Stimulated activated CD4-positive, alpha-beta T cell treated with anti-CD3 and anti-CD28 coated beads, Interleukin-15, amount 100 ng/mL, for 48 hours (primary cell): ENCODE measurements around the gene TM2D1.
"Not testable (repeated sequence)": the region's sequence is repeated elsewhere in the genome, so short reads cannot be mapped to it uniquely, and the experiment has no call there.

Experiments used
- DNase-seq, 2 donors: peaks; one replicate each; pipeline ENCODE4 v3.0.0-alpha.2; 2020; ENCODE audit warnings: low read depth in 2 of 2

TM2D1 gene

DNA sequence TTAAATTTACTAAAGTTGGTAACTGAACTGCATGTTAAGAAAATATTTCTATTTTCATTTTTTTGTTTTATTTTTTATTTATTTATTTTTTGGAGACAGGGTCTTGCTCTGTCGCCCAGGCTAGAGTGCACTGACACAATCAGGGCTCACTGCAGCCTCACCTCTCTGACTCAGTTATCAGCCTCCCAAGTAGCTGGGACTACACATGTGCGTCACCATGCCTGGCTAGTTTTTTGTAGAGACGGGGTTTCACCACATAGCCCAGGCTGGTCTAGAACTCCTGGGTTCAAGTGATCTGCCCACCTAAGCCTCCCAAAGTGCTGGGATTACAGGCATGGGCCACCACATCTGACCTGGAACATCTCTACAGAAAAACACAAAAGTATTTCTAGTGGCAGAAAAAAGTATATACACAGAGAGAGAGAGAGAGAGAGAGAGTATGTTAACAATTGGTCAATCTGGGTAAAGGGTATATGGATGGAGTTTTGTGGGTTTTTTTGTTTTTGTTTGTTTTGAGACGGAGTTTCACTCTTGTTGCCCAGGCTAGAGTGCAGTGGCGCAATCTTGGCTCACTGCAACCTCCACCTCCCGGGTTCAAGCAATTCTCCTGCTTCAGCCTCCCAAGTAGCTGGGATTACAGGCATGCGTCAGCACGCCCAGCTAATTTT is 5.8 kb downstream of the TM2D1 start:
- not testable (repeated sequence) for DNase-seq

DNA sequence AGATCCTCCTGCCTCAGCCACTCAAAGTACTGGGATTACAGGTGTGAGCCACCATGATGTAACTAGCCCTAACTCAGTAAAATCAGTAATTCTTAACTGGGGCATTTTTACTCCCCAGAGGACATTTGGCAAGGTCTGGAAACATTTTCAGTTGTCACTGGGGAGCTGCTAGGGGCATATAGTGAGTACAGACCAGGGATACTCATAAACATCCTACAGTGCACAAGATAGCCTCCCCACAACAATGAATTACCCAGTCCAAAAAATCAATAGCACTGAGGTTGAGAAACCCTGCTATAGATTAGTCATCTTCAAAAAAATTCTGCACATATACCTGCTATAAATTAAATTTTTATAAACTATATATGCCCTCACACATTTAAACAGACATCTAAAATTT is 13.0 kb downstream of the TM2D1 start:
- DNase-seq: no peak

DNA sequence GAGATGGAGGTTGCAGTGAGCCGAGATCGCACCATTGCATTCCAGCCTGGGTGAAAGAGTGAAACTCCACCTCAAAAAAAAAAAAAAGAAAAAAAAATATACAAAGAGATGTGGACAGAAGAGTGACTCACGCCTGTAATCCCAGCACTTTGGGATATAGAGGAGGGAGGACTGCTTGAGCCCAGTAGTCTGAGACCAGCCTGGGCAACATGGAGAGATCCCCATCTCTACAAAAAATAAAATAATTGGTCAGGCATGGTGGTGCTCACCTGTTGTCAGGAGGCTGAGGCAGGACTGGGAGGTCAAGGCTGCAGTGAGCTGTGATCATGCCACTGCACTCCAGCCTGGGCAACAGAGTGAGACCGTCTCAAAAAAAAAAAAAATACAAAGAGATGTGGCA is 13.7 kb downstream of the TM2D1 start:
- not testable (repeated sequence) for DNase-seq

DNA sequence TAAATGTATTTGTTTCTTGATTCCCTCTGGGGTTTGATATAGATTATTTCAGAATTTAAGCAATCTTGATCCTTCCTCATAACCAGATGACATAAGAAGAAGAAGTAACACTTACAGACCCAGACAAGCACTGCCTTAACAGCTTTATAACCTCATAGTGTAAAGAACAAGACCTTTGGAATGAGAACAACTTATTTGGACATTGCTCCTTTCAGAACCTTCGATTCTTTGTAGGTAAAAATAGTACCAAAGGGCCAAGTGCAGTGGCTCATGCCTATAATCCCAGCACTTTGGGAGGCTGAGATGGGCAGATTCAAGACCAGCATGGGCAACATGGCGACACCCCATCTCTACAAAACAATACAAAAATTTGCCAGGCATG is 15.0 kb downstream of the TM2D1 start:
- DNase-seq: no peak

DNA sequence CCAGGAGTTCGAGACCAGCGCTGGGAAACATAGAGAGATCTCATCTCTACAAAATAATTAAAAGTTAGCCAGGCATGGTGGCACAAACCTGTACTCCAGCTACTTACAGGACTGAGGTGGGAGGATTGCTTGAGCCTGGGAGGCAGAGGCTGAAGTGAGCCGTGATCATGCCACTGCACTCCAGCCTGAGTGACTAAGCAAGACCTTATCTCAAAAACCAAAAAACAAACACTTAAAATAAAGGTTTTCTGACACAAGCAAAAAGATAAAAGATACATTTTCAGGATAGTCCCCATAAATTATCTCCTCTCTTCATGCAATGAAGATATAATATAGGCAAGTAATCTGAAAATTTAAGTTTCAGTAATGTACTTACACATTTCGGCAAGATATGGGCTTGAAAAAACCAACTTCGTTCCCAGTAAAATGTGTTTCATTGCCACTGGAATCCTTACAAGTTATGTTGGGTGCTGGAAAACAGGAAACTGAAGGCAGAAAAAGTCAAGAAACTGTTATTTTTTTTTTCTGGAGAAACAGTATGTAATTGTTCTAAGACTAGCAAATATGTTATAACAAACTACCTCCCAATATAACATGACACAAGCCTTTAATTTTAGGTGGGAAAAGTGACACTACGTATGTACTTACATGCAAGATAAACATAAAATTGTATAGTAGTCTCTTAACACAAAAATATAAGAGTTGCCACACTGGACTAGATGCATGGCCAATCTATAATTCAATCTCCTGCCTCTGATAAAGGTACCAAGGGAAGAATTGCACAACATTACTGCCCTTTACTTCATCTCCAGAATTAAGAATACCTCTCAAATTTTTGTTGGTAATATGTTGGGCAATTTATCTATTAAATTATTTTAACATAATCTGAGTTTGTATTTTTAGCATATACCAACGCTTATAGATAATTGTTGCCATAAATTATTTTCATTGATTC is 15.7 kb downstream of the TM2D1 start:
- no peak for DNase-seq

DNA sequence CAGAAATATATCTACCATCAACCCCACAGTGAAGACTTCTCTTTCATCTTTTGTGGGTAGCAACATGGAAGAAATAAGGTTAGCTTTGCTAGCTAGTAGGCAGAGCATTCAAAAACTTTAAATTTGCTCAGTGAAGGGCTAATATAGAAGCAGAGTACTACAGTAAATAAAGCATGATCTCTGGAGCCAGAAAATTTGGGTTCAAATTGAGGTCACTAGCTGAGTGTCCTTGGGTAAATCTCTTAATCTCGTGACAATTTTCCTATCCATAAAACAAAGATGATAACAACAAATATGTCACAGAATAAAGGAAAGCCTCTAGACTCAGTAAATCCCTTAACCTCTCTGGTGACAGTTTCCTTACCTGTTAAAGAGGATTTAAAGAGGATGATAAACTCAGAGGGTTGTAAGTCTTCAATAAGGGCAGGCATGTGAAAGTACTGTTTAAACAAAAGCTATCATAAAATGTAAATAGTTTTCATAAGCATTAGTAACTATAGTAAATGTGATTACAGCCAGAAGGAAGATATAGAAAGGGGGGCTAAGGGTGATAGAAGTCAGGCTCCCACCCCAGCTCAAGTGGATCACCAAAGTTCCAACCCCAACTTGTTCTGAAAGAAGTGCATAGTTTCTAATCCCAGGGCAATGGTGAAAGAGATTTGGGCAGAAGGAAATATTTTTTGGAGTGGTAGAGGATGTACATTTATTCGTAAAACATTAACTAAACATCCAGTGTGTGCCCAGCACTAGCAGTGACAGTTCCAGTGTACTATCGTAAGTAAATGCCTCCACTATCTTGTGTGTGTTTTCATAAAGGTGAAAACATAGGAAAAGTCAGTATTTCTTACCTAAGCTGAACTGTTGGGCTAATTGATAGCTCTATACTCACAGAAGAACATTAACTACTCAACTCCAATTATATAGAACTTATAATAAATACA is 24.8 kb downstream of the TM2D1 start:
- no peak for DNase-seq

DNA sequence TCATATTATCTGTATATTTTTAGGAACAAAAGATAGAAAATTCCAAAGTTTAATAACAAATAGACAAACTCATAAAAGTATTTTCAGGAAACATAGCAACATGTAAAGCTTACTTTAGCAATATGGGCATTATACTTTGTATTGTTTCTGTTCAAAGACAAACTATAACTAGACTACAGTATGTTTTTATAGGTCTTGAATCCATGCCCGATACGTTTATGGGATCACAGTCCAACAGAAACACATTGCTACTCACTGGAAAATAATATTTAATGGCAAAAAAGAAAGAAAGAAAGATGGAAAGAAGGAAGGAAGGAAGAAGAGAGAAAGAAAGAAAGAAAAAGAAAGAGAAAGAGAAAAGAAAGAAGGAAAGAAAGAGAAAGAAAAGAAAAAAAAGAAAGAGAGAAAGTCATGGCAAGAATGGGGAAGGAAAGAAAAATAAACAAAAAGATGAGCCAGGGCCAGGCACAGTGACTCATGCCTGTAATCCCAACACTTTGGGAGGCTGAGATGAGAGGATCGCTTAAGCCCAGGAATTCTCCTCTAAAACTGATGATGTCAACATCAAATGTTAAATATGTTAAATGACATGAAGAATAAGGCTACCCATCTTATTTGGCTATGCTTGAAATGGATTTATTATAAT is 32.7 kb downstream of the TM2D1 start:
- no peak for DNase-seq

DNA sequence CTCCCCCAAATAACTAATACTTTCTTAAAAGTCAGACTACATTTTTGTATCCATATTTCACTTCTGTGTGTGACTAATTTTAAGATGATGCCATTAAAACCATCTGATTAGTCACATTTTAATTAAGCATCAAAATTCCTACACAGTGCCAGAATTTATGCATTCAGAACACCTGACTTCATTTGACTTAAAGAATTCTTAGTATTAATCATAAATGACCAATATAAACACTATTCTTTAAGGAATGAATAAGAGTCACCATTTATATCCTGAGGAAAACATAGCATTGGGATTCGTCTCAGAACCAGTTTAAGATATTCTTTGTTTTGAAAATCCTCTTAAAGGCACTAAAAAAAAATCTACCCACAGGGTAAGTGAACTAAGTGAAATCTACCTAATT is 37.0 kb downstream of the TM2D1 start:
- DNase-seq: no peak

DNA sequence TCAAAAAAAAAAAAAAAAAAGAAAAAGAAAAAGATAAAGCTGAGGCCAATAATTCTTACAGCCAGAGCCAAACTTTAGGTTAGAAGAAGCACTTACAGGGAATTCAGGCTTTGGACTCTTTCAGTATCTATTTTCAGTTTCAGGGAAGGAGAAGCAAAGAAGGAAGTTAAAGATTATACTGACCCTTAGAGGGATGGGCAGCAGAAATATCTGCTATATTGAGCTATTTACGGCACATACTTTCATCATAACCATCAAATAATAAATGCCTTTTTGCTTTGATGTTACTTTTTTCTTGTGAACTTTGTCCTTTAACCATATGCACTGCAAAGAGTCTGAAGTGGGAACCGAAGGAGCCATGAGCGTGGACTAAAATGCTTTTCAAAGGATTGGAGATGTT is 42.0 kb downstream of the TM2D1 start:
- no peak for DNase-seq

DNA sequence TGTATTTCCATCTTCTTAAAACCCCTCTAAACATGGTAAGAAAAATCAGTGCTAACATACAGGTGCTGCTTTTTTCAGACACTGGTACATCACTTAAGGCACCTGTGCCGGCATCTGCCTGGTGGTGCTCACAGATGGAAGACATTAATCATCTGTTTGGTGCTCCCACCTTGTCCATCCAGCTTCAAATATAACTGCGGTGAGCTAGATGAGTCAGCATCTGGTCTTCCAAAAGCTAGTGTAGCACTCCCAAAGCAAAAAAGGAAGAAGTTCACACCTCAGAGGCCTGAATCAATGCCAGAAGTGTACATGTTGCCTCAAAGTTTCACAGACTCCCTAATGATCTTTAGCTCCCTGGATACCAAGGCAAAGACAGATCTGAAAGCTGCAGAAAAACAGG is 44.4 kb downstream of the TM2D1 start:
- no peak for DNase-seq

DNA sequence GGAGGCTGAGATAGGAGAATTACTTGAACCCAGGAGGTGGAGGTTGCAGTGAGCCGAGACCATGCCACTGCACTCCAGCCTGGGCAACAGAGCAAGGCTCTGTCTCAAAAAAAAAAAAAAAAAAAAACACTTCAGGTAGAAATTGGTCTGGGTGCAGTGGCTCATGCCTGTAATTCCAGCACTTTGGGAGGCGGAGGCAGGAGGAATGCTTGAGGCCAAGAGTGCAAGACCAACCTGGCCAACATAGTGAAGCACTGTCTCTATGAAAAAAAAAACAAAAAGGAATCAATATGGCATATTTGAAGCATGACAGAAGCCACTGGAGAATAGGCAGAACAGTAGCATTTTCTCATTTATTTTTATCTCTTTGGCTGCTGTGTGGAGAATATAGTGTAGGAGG is 48.1 kb downstream of the TM2D1 start:
- not testable (repeated sequence) for DNase-seq

DNA sequence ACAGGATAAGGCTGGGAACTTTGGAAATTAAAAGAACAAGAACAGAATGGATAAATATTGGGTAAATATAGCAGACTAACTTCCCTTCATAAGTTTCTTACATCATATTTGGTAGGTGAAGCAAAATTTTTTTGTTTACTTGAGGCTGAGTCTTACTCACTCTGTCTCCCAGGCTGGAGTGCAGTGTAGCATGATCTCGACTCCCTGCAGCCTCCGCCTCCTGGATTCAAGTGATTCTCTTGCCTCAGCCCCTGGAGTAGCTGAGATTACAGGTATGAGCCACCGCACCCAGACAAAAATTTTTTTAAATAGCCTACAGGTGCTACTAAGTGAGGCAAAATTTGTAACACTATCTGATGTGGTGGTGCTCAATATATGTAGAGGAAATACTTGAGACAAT is 50.7 kb downstream of the TM2D1 start:
- DNase-seq: no peak

DNA sequence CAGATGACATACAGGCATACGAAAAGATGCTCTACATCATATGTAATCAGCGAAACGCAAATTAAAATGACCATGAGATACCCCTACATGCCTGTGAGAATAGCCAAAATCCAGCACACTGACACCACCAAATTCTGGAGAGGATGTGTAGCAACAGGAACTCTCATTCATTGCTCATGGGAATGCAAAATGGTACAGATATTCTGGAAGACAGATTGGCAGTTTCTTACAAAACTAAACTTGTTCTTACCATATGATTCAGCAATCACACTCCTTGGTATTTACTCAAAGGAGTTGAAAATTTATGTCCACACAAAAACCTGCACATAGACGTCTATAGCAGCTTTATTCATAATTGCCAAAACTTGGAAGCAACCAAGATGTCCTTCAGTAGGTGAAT is 52.6 kb downstream of the TM2D1 start:
- DNase-seq: no peak

DNA sequence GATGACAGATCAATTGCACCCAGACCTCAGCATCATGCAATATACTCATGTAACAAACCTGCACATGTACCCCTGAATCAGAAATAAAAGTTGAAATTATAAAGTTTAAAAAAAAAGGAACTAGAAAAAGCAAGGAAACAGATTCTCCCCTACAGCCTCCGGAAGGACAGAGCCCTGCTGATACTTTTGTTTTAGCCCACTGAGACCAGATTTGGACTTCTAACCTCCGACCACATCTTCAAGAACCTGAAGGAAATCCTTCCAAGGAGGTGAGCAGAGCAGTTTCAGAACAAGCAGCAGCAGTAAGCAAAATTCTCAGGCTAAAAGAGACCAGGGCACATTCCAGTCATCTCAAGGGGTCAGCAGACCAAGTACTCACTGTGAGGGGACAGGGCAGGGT is 54.5 kb downstream of the TM2D1 start:
- no peak for DNase-seq

DNA sequence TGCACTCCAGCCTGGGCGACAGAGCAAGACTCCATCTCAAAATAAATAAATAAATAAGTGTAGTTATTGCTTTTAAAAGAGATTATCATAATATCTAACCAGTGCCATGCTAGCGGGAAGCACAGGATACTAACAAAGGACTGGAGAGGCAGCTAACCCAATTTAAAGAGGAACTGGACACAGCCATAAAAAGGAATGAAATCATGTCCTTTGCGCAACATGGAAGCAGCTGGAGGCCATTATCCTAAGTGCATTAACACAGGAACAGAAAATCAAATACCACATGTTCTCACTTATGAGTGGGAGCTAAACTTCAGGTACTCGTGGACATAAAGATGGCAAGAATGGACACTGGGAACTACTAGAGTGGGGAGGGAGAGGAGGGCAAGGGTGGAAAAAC is 54.9 kb downstream of the TM2D1 start:
- no peak for DNase-seq

DNA sequence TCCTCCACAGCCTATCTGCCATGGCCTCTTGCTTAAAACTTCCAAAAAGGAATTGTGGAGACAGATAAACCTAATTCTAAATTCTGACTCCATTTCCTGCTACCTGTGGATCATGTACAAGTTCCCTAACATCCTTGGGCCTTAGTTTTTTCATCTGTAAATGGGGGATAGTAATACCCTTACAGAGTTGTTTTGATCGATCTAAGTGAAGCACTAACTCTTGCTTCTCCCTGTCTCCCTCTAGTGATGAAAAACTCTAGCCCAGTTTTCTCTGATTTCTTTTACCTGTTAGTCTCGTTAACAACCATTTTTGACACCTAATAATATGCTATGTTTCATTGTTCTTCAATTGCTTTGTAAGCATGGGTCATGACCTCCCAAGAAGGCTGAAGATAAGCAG is 65.9 kb downstream of the TM2D1 start:
- no peak for DNase-seq

DNA sequence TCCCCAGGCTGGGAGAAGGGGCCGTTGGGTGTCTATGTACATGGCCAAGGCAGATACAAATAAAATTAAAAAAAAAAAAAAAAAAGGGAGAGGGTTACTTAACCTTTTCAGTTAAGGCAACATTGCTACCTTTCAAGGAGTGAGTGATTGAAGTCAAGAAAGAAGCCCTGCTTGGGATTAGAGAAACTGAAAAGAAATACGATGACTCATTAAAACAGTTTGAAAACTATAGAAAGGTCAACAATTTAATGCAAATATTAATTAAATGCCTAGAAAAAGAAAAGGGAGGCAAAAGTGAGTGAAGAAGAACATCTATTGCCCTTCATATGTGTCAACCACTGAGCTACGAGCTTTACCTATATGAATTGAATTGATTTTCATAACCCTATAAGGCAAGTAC is 69.5 kb downstream of the TM2D1 start:
- no peak for DNase-seq

DNA sequence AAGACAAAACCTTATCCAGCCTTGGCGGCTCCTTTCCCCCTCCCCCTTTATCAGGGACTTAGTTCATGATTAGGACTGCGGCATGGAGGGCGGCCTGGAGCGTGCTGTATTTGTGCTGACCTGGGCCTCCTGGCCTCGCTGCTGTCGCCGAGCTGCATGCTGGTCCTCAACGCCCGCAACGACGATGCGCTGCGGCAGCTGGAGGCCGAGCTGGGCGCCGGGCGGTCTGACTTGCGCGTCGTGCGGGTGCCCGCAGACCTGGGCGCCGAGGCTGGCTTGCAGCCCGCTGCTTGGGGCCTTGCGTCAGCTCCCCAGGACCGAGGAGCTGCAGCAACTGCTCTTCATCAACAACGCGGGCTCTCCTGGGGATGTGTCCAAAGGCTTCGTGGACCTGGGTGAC is 70.9 kb downstream of the TM2D1 start:
- no peak for DNase-seq

DNA sequence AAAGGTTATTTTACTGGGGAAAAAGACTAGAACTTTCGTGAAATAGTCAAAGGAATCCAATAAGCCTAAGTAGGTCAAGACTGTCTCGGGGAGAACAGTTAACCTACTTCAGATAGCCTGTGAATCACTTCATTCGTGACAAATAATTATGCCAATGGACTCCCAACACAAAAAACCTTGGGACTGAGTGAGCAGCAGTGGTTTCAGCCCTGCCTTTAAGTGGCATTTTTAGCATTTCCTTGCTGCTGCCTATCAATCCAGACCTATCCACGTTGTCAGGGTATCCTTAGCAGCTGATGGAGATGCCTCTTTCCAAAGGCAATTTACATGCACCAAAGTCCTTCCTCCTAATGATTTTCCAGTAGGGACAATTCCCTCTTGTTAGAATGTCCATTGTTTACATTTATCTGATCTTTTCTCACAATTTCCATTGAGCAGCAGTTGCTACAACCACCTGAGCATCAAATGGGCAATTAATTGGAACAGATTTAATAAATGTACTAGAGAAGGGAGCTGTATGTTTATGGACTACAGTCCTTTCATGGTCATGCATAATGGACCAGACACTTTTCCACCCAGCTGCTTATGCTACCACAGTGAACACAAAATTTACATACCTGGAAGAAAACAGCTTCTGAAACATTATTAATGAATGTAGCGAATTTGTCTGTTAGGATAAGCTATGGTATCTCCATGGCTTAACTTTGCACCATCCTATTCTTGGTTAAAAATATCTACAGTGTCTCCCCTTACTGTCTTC is 75.8 kb downstream of the TM2D1 start:
- no peak for DNase-seq

DNA sequence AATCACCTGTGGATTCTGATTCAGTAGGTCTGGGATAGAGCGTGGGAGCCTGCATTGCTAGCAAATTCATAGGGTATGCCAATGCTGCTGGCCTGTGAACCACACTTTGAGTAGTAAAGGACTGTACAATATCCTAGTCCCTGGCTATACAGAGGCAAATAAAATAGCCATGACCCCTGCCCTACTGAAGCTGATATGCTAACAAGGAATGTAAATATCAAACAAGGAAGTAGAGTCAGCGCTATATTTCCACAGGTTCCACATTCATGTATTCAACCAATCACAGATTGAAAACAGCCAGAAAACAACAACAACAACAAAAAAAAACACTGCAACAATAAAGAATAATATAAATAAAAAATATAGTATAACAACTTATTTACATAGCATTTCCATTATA is 77.8 kb downstream of the TM2D1 start:
- no peak for DNase-seq

DNA sequence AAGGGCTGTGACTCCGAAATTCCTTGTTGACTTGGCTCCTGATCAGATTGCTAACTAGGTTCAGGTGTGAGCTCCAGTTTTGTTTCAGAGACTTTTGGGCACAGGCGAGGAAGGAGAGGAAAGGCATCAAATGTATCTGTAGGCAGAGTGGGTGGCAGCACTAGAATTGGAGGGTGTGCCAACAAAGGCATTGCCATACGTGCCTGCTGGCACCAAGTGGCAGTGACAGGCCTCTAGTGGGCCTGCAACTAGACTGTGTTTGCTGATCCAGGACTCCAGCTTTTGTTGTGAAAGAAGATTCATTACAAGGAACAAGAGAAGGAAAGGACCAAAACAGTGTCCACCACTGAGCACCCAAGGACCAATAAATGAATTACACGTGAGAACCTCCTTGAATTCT is 79.5 kb downstream of the TM2D1 start:
- no peak for DNase-seq
